ENCODE data around the gene SVEP1.
"Not testable (repeated sequence)": the region's sequence is repeated elsewhere in the genome, so short reads cannot be mapped to it uniquely, and the experiment has no call there.

The SVEP1 gene

DNA sequence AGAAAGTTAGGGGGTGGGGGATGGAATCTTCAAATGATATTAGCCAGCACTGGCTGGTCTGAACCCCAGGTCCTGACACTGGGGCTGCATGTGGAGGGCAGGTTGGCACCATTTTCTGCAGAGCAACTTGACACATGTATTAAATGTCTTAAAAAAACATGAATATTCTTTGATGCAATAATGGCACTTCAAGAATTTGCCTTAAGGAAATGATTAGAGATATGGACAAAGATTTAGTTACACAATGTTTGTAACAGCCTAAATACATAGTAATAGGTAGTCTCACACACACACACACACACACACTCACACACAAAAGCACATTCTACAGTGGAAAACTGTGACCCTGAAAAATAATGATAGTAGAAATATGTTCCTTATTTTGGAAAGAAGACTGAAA is 3.6 kb downstream of the SVEP1 start:
- DNase-seq: no peak

DNA sequence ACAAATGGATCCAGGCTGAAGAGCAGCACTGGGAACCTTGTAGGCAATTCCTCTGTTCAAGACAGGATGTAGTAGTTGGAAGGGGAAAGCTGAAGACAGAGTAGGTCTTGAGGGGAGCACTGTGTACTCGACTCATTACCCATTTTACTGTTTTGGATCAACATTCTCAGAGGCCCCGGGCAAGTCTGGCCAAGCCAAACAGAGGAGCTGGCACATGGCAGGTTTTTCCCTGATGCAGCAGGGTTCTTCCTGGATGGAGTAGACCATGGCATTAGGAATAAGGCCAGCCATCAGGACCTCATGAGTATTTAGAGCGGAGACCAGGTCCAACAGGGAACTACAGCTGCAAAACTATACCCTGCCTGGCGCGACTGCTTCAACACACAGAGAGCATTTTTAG is 4.4 kb downstream of the SVEP1 start:
- peak; percentile 79 for DNase-seq

DNA sequence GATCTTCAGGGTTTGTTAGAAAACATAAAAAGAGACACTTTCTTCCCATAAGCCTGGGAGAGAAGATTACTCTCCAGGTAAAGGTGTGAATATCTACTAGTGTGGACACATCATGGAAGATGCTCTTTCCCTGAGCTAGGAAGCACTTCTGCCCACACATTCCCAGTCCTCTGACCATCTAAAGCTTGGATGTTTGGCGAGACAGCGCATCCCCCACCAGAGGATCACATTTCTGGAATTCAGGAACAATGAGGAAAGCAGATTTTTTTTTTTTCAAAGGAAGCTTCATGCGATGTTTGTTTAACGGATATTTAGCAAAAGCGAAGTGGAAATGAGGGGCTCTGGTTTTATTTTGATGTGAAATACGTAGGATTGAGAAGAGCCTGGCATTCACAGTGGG is 6.2 kb downstream of the SVEP1 start:
- DNase-seq: no peak

DNA sequence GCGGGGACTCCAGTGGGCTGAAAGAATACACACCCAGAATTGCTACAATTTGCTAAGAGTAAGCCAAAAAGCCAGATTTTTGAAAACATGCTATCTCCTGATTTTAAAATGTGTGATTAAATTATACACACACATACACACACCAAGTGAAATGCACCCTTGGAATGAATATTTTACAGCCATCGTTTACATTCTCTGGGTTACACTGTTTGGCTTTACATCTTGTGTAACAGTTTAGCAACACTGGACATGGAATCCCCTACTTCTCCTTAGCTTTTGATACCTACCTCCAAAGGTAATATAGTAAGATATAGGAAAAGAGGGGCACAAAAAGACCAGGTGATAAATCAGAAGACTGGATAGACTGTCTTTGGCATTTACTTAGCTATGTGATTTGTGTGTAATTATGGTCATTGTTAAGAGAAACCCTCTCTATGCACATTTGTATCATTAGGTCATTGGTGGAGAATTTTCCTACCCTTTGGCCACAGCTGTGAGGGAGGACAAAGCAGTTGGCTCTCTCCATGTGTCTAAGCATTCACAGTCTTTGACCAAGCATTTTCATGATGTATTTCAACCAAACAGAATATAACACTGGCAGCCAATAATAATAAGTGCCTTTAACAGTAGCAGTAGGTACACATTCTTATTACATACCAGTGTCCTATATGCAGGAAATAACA is 7.6 kb downstream of the SVEP1 start:
- DNase-seq: no peak

DNA sequence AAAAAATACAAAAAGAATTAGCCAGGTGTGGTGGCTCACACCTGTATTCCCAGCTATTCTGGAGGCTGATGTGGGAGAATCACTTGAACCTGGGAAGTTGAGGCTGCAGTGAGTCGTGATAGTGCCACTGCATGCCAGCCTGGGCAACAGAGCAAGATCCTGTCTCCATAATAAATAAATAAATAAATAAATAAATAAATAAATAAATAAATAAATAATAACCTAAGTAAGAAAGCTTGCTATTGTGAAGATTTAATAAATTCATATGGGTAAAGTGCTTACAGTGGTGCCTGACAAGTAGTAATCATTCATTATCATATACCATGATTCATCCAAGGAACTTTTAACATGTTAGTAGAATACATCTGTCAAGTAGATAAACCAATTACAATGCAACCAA is 13.4 kb downstream of the SVEP1 start:
- DNase-seq: no peak

DNA sequence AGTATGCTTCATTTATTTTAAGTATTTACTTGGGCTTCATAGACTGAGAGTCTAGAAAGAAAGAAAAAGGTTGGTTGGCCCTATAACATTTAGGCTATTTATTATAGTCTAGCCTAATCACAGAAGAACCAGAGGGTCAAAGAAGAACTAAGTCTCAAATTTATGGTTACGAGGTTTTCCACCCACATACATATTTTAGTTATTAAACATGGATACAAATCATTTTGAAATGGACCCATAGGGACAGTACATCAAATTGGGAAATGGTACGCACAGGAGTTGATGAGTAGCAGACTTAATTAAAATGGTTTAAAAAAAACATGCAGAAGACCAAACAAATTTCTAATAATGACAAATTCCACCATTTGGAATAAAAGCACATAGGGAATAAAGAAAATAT is 17.7 kb downstream of the SVEP1 start:
- DNase-seq: no peak

DNA sequence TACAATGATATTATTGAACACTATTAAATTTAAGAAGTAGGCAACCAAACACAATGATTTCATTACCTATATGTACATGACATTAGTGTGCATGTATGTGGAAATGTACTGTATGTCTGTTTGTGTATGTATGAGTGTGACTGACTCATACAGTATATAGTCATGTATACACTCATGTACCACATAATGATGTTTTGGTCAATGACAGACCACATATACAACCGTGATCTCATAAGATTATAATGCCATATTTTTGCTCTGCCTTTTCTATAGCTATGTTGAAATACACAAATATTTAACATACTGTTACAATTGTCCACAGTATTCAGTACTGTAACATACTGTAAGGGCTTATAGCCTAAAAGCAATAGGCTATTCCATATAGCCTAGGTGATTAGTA is 19.7 kb downstream of the SVEP1 start:
- DNase-seq: no peak

DNA sequence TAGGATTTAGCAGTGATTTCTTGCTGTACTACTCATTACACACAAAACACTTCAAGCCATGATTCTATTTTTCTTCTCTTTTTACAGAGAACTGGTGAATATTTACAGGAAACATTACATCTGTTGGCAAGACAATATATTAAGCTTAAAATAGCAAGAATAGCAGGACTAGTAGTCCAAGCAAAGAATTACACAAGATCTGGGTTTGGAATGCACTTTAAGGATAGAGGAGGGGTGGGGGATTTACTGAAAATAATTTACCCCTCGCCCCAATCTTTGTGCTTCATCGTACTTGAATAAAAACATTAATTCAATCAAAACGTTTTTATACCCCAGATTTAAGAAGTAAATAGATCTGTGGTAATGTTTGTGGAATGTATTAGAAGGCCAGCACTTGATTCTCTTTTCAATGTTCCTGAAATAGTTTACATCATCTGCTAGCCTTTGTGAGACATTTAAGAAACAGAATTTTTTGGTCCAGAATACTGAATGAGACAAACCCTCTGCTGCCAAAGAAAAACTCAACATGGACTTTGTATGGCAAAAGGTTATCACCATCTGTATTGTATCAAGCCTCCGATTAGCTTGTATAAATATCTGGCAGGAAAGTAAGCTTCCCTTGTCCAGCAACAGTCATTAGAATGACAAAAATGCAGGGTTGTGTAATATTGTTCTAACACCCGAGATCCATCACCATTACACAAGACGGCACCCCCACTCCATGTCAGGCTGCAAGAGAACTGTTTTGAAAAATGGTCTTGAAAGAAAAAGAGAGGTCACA is 23.8 kb downstream of the SVEP1 start:
- peak; percentile 45 for DNase-seq

DNA sequence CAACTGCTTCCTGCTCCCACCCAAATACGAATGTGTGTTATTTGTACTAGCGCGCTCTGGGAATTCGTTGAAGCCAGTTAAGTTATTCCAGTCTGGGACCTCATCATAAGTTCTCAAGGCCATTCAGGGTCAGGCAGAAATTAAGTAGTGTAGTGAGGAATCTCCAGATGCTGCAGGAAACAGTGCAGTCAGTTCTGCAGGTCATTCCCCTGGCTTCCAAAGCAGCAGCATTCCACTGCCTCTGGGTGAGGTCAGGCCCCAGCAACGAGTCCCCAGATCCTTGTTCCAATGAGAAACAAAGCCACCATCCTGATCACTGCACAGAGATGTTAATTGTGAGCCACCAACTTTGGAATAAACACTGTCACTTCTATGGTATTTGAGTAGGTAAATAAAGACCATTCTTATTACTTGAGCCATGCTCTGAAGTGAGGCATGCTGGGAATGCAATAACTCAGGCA is 33.1 kb downstream of the SVEP1 start:
- DNase-seq: no peak

DNA sequence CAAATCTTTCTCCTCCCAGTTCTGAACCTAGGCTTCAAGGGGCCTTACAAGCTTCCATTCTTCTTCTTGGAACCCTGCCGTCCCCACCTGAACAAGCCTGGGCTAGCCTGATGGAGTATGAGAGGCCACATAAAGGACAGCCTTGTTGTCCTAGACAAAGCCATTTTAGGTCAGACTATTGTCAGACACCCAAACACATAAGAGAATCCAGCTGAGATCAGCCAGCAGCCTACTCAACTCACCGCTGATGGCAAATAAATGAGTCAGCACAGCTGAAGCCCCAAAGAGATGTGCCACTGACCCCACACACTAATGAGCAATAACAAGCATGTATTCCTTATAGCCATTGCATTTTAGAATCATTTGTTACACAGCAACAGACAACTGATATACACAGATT is 33.8 kb downstream of the SVEP1 start:
- DNase-seq: no peak

DNA sequence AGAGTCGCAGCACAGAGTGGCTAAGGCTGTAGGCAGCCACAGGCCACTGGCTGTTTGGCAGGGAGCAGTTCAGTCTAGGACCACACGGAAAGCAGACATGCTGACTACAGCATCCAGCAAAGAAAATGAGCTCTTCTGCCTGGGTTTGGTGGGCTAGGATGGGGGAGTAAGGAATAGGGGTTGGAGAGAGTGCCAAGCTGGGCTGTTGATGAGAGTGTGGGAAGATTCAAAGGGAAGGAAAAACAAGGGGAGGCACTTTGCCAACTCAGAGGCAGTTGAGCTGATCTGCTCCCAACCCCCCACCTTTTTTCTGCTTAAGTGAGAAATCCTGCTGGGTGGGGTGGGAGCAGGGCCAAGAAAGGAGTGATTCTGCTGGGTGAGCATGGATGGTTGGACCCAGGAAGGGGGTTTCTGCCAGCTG is 35.9 kb downstream of the SVEP1 start:
- peak; percentile 48 for DNase-seq

DNA sequence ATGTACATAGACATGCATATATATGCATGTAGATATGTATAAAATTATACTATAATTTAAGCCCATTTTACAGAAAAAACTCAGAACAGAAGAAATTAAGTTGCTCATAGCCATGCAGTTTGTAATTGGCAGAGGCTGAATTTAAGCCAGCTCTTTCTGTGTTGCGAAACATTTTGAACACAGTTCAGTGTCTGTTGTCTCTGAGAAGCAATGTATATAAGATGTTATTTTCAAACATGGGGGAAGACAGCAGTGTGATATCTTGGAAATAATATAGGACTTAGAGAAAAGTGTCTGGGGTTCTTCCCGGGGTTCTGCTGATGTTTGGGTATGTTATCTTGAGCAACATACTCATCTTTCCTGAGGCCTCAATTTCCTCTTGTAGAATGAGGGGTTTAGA is 37.6 kb downstream of the SVEP1 start:
- DNase-seq: no peak

DNA sequence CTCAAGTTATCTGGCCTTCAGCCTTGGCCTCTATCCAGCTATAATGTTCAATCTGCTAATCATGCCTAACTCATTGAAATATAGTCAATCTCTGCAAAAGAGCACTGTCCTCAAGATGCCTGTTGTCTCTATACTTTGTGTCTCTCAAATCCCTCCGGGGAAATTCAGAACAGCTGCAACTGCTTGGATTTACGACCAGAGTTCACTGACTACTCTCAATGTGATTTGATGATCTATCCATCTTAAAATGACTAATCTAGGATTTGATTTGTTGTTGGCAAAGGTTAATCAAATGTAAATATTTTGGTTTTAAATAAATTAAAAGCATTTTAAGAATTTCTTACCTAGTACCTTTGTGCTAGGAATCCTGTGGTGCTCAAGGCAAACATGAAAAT is 40.9 kb downstream of the SVEP1 start:
- DNase-seq: peak; percentile 32

DNA sequence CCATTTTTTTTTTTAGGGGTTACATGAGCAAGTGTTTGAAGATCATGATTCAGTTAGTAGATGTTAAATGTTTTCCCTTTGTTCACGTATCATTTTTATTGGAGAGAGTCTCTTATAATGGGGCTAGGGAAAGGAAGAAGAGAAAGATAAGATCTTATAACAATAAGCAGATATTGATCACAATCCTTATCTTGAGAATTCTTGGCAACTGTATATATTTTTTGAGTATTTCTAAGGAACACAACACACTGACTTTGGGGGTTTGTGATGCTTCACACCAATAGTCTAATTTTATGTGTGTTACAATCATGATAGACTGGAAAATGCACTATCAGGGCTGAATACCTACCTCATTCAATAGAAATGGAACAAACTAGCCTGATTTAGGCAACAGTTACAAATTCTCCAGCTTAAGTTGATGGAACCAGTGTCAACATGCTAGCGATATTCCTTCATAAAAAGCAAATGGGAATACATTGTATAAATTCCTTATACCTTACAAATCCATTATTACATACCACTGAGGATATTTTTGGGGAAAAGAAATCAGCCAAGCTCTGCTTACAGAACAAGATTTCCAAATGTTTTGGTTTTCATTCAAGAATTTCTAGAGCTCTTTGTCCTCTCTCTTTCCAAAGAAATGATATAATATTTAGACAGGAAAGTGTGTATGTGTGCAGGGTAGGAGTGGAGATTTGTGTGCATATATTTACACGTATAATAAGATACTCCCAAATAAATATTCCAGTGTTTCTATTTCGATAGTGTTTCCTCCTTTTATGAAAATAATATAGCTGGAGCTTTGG is 41.5 kb downstream of the SVEP1 start:
- no peak for DNase-seq

DNA sequence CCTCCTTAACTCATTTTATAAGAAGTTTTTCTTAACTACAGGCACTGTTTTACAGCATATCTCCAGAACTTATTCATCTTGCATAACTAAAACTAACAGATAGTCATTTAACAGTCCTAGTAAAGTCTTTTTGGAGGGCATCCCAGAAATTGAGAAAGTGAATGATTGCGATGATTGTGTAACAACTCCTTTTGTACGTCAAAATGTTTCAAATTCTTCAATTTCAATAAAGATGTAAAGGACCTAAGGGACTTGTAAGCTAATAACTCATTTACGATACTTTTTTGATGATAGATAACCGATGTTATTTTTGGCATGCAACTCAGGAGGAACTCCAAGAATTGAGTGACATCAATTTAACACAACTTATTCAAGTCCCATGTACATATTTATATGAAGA is 42.7 kb downstream of the SVEP1 start:
- DNase-seq: no peak

DNA sequence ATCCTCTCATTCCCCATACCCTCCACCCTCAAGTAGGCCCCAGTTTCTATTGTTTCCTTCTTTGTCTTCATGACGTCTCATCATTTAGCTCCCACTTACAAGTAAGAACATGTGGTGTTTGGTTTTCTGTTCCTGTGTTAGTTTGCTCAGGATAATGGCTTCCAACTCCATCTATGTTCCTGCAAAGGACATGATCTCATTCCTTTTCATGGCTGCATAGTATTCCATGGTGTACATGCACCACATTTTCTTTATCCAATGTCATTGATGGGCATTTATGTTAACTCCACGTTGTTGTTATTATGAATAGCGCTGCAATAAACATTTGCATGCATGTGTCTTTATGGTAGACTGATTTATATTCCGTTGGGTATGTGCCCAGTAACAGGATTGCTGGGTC is 45.4 kb downstream of the SVEP1 start:
- DNase-seq: not testable (repeated sequence)

DNA sequence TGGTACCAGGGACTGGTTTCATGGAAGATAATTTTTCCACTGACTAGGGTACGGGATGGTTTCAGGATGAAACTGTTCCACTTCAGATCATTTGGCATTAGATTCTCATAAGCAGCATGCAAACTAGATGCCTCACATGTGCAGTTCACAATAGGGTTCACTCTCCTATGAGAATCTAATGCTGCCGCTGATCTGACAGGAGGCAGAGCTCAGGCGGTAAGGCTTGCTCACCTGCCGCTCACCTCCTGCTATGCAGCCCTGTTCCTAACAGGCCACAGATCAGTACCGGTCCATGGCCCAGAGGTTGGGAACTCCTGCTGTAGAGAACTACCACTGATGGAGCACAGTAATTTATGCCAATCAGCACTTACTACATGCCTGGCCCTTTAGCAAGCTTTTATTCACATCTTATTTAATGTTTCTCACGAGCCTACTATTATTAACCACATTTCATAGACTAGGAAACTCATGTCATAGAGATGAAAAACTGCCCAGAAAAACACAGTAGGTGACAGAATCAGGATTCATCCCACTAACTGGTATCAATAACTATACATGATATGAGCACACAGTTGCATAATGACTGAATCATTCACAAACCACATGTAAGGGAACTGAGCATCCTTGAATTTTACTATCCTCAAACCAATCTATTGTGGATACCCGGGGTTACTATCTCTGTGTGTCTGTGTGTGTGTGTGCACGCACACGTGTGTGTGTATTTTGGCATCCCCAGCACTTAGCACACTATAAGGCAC is 46.5 kb downstream of the SVEP1 start:
- DNase-seq: no peak

DNA sequence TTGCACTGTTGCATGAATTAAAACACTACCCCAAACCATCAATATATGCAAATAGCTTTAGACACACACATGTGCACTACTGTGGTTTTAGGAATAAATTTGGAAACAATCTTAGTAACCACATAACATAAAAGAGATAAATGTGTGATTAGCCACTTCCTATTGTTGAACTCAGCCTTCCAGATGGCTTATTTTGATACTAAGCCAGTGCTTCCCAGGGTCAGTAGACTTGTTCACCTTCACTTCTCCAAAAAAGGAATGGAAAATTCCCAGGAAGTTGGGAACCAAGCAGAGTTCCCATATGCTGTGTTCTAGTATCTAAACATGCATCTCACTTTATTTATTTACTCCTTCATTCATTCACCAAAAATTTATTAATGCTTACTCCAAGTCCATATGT is 47.8 kb downstream of the SVEP1 start:
- no peak for DNase-seq

DNA sequence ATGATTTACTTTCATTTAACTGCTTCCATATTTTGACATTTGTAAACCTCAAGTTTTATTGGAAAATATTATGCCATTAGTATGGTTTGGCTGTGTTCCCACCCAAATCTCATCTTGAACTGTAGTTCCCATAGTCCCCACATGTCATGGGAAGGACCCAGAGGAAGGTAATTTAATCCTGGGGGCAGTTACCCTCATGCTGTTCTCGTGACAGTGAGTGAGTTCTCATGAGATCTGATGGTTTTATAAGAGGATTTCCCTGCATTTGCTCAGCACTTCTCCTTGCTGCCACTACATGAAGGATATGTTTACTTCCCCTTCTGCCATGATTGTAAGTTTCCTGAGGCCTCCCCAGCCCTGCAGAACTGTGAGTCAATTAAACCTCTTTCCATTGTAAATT is 48.3 kb downstream of the SVEP1 start:
- DNase-seq: not testable (repeated sequence)

DNA sequence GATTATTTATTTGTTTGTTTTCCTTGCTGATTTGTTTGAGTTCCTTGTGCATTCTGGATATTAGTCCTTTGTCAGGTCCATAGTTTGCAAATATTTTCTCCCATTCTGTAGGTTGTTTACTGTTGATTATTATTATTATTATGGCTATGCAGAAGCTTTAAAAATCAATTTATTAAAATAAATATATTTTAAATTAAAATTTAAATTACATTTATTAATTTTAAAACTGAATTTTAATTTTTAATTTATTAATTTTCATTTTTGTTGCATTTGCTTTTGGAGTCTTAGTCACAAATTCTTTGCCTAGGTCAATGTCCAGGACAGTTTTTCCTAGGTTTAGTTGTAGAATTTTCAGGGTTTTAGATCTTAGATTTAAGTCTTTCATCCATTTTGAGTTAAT is 50.9 kb downstream of the SVEP1 start:
- DNase-seq: no peak

DNA sequence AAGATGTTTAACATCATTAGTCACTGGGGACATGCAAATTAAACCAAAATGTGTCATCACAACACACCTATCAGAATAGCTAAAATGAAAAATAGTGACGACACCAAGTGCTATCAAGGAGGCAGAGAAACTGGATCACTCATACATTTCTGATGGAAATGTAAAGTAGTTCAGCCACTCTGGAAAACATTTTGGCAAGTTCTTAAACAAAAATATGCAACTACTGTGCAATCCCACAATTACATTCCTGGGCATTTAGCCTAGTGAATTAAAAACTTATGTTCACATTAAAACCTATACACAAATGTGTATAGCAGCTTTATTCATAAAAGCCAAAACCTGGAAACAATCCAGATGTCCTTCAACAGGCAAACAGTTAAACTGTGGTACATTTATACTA is 53.1 kb downstream of the SVEP1 start:
- no peak for DNase-seq

DNA sequence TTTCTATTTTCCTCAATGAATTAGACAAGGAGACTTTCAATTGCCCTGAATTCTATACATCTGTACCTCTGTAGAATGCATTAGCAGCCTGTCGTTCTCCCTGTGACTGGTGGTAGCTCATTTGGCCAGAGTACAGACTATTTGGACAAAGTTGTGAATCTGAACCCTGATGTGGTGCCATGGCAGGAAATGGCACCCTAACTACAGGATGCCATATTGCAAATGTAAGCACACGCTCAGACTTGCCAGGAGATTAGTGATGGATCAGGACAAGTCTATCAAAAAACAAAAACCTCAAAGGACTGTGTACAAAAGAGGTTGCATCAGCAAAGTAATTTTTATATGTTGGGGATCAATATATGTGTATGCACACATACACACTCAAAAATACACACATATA is 58.3 kb downstream of the SVEP1 start:
- no peak for DNase-seq

DNA sequence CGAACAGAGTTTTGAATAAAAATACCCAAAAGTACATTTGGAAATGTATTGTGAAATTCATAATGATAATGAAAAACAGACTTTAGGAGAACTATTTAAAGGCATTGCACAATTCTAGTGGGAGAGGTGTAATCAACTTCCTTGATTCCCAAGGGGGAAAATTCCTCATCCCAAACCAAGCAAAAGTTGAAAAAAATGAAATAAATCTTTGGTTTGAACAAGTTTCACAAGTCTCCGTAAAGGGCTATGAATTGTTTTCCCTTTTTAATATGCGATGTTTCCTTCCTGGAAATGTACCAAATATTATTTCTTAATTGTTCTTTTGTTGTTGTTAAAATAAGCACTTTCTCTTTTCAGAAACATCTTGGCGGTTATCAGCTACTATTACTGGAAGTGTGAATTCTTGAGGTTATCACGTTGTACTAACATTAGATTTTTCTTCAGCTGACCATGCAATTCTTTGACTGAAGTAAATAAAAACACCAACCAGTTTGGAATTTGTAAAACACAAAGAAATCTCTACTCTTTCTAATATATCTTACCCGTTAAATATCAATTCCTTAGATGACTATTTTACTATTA is 59.3 kb downstream of the SVEP1 start:
- DNase-seq: no peak

Measured in femur (tissue), 1 donor.